Neutrophil (primary cell): Measurements from ENCODE around the gene MGMT.

ENCODE experiments used
- H3K27ac ChIP-seq: fragments of 200-600 bp; sonication (generic); 2 replicates; pipeline ENCODE4 v1.5.1; 2016; ENCODE audit warnings: mild to moderate bottlenecking, moderate library complexity
- H3K27me3 ChIP-seq: fragments of 200-600 bp; sonication (generic); 2 replicates; pipeline ENCODE4 v1.6.0; 2016; ENCODE audit warnings: mild to moderate bottlenecking
- H3K36me3 ChIP-seq: fragments of 200-600 bp; sonication (generic); 2 replicates; pipeline ENCODE4 v1.5.1; 2017
- H3K4me1 ChIP-seq, 2 experiments: fragments of 200-600 bp in 1 of 2; sonication (generic) in 1 of 2; 1 replicate in 1 of 2; 2 replicates in 1 of 2; pipeline versions ENCODE4 v1.5.1 to v1.6.1; 2013 to 2016; ENCODE audit warnings: low read depth in 1 of 2, low read length in 1 of 2, mild to moderate bottlenecking in 1 of 2, moderate library complexity in 1 of 2; ENCODE audit not compliant: control insufficient read depth in 1 of 2, insufficient read depth in 1 of 2
- H3K4me3 ChIP-seq, 2 experiments: fragments of 200-600 bp in 1 of 2; sonication (generic) in 1 of 2; 1 replicate in 1 of 2; 2 replicates in 1 of 2; pipeline ENCODE4 v1.5.1; 2013 to 2016; ENCODE audit warnings: low read depth in 1 of 2, low read length in 1 of 2, mild to moderate bottlenecking in 1 of 2, moderate library complexity in 1 of 2
- H3K9me3 ChIP-seq: fragments of 200-600 bp; sonication (generic); 2 replicates; pipeline ENCODE4 v1.5.1; 2016
- TF ChIP-seq, protein P1 (sequence below): fragments of 200-600 bp; sonication (generic); IDR thresholded peaks from 2 replicates; pipeline ENCODE4 v1.5.1; 2016; ENCODE audit warnings: antibody characterized with exemption

MGMT gene

DNA sequence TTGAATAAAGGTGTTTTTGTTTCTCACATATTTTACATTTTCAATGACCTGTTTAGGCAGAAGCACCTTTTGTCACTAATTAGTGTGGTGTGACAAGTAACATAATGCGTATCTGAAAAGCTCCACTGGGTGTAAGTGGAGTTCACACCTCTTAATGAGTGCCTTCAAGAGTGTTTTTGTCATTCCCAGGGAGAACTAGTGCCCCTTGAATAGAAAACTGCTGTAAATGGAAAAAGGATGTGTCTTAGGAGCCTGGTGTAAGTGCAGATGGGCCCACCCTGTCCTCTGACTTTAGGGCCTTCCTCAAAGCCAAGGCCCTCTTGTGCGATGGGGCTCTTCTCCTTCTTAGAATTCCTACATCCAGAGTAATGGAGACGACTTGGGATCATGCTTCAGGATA, 170.0 kb downstream of the MGMT start:
- no peak overlapping the region for H3K4me3 ChIP-seq
- no peak overlapping the region for H3K27ac ChIP-seq
- no peaks in the 10 kb centered on the region for H3K27me3 ChIP-seq
- H3K36me3 ChIP-seq = no peaks in the 10 kb centered on the region
- no peaks in the 10 kb centered on the region for H3K4me1 ChIP-seq
- TF ChIP-seq, protein P1, sequence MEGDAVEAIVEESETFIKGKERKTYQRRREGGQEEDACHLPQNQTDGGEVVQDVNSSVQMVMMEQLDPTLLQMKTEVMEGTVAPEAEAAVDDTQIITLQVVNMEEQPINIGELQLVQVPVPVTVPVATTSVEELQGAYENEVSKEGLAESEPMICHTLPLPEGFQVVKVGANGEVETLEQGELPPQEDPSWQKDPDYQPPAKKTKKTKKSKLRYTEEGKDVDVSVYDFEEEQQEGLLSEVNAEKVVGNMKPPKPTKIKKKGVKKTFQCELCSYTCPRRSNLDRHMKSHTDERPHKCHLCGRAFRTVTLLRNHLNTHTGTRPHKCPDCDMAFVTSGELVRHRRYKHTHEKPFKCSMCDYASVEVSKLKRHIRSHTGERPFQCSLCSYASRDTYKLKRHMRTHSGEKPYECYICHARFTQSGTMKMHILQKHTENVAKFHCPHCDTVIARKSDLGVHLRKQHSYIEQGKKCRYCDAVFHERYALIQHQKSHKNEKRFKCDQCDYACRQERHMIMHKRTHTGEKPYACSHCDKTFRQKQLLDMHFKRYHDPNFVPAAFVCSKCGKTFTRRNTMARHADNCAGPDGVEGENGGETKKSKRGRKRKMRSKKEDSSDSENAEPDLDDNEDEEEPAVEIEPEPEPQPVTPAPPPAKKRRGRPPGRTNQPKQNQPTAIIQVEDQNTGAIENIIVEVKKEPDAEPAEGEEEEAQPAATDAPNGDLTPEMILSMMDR = no peak
- no peaks in the 10 kb centered on the region for H3K9me3 ChIP-seq

DNA sequence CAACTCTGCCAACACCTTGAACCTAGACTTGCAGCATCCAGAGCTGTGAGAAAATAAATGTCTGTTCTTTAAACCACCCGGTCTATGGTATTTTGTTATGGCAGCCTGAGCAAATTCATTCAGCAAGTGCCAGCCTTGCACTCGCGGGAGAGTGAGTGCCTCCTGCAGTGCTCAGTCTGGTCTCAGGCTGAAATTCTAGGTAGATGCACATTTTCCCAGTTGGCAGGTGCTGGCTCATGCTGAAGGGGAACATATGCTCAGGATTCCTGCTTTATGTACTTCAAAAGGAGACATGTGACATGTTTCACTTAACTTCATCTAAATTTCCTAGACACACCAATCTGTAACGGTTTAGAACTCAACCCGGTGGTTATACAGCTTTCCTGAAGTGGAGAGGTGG, 170.8 kb downstream of the MGMT start:
- H3K4me3 ChIP-seq = no peak overlapping the region
- no peaks in the 10 kb centered on the region for H3K27me3 ChIP-seq
- no peaks in the 10 kb centered on the region for H3K36me3 ChIP-seq
- no peaks in the 10 kb centered on the region for H3K9me3 ChIP-seq
- no peaks in the 10 kb centered on the region for H3K4me1 ChIP-seq
- H3K27ac ChIP-seq = no peak overlapping the region
- TF ChIP-seq, protein P1 = no peak

GRCh38 chr10:129641351-129641750, 174.3 kb downstream of the MGMT start:
- H3K9me3 ChIP-seq = no peaks in the 10 kb centered on the region
- no peak overlapping the region for H3K4me3 ChIP-seq
- H3K27ac ChIP-seq = no peak overlapping the region
- TF ChIP-seq, protein P1 = no peak
- no peaks in the 10 kb centered on the region for H3K27me3 ChIP-seq
- no peaks in the 10 kb centered on the region for H3K4me1 ChIP-seq
- no peaks in the 10 kb centered on the region for H3K36me3 ChIP-seq

GRCh38 chr10:129641982-129642381, 174.9 kb downstream of the MGMT start:
- no peak overlapping the region for H3K4me3 ChIP-seq
- H3K4me1 ChIP-seq = no peaks in the 10 kb centered on the region
- no peaks in the 10 kb centered on the region for H3K36me3 ChIP-seq
- TF ChIP-seq, protein P1 = no peak
- no peak overlapping the region for H3K27ac ChIP-seq
- H3K27me3 ChIP-seq = no peaks in the 10 kb centered on the region
- no peaks in the 10 kb centered on the region for H3K9me3 ChIP-seq

DNA sequence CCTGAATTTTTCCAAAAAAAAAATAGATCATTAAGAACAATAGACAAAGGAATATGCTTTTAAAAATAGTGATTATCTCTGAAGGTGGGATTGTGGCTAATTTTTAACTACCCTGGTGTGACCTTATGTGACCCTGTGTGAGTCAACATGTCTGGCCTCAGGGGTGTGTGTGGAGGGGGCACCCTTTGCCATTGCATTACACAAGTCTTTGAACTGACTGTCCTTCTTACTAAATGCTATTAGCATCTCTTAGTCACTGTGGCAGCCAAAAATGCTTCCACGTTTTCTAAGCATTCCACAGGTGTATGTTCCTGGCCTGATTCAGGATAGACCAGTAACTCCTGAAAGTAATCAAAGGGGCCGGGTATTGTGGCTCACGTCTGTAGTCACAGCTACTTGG, 175.4 kb downstream of the MGMT start:
- Histone ChIP-seq H3K27me3 (no peaks in the 10 kb centered on the region), H3K36me3 (no peaks in the 10 kb centered on the region), H3K9me3 (no peaks in the 10 kb centered on the region), H3K27ac (no peak overlapping the region), H3K4me1 (no peaks in the 10 kb centered on the region), H3K4me3 (no peak overlapping the region)
- TF ChIP-seq, protein P1 = no peak

GRCh38 chr10:129643266-129643665, 176.2 kb downstream of the MGMT start:
- TF ChIP-seq, protein P1 = no peak
- H3K4me3 ChIP-seq = no peak overlapping the region
- no peaks in the 10 kb centered on the region for H3K9me3 ChIP-seq
- H3K36me3 ChIP-seq = no peaks in the 10 kb centered on the region
- H3K27me3 ChIP-seq = no peaks in the 10 kb centered on the region
- no peak overlapping the region for H3K27ac ChIP-seq
- H3K4me1 ChIP-seq = no peaks in the 10 kb centered on the region
